Suprapubic skin (tissue), 4 donors: Measurements from ENCODE around the gene PLCL2.

ENCODE experiments used
- EP300 ChIP-seq: sonication (generic); formaldehyde crosslinking; IDR thresholded peaks from one replicate; pipeline ENCODE4 v1.6.1; 2017; ENCODE audit warnings: antibody characterized with exemption
- POLR2A ChIP-seq, 2 donors: fragments of 450-650 bp; IDR thresholded peaks; one replicate each; pipeline ENCODE4 v1.6.1; 2017; ENCODE audit warnings: antibody characterized with exemption in 2 of 2, mild to moderate bottlenecking in 2 of 2, moderate library complexity in 2 of 2
- POLR2AphosphoS5 ChIP-seq, 3 donors: sonication (generic); formaldehyde crosslinking; IDR thresholded peaks; one replicate each; pipeline ENCODE4 v1.6.1; 2017; ENCODE audit warnings: antibody characterized with exemption in 3 of 3
- TF ChIP-seq, protein P1 (sequence below), 2 donors: fragments of 200-600 bp in 1 of 2; fragments of 450-650 bp in 1 of 2; sonication (generic) in 1 of 2; IDR thresholded peaks; one replicate each; pipeline ENCODE4 v1.5.1; 2016 to 2019; ENCODE audit warnings: antibody characterized with exemption in 2 of 2, mild to moderate bottlenecking in 1 of 2, moderate library complexity in 1 of 2

DNA sequence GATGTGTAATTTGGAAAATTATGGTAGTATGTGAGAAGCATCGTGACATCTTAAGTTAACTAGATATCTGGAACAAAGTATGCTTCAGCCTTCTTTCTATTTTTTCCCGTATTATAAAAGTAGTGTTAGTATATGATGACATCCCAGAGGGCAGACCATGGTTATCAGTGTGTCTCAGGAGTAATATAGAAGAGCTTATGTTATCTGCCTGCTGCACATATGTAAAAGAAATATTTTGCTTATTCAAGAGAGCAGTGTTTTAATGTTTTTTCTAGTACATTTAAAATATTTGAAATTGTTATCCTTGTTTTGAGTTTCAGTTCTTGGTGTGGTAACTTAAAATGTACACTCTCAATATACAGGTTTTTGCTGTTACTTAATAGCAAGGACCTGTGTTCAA is 24.1 kb downstream of the PLCL2 start:
- TF ChIP-seq, protein P1, sequence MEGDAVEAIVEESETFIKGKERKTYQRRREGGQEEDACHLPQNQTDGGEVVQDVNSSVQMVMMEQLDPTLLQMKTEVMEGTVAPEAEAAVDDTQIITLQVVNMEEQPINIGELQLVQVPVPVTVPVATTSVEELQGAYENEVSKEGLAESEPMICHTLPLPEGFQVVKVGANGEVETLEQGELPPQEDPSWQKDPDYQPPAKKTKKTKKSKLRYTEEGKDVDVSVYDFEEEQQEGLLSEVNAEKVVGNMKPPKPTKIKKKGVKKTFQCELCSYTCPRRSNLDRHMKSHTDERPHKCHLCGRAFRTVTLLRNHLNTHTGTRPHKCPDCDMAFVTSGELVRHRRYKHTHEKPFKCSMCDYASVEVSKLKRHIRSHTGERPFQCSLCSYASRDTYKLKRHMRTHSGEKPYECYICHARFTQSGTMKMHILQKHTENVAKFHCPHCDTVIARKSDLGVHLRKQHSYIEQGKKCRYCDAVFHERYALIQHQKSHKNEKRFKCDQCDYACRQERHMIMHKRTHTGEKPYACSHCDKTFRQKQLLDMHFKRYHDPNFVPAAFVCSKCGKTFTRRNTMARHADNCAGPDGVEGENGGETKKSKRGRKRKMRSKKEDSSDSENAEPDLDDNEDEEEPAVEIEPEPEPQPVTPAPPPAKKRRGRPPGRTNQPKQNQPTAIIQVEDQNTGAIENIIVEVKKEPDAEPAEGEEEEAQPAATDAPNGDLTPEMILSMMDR (IDR thresholded peaks at IDR 0.05): no peak
- no peak for TF ChIP-seq POLR2A (IDR thresholded peaks at IDR 0.05)
- no peak for TF ChIP-seq EP300
- TF ChIP-seq POLR2AphosphoS5 (IDR thresholded peaks at IDR 0.05): no peak
